ENCODE data around the gene ATAD3A.

Gene ATAD3A

GRCh38 chr1:1558591-1558990 lies 46.6 kb downstream of the ATAD3A start:
- no peak for DNase-seq

GRCh38 chr1:1559066-1559465 lies 47.1 kb downstream of the ATAD3A start:
- DNase-seq: no peak

- no peak for DNase-seq
Measured at GRCh38 chr1:1560178-1560577, 48.2 kb downstream of the ATAD3A start.

GRCh38 chr1:1561801-1562470 lies 50.0 kb downstream of the ATAD3A start:
- DNase-seq: no peak

GRCh38 chr1:1562556-1563195 lies 50.7 kb downstream of the ATAD3A start:
- no peak for DNase-seq

GRCh38 chr1:1563688-1564087 lies 51.7 kb downstream of the ATAD3A start:
- no peak for DNase-seq

GRCh38 chr1:1564268-1564667 lies 52.3 kb downstream of the ATAD3A start:
- DNase-seq: no peak

- DNase-seq: no peak
Measured at GRCh38 chr1:1565340-1565739, 53.4 kb downstream of the ATAD3A start.

GRCh38 chr1:1567152-1567875 lies 55.4 kb downstream of the ATAD3A start:
- DNase-seq: no peak

- no peak for DNase-seq
Measured at GRCh38 chr1:1567891-1568291, 55.9 kb downstream of the ATAD3A start.

GRCh38 chr1:1569341-1569740 lies 57.4 kb downstream of the ATAD3A start:
- no peak for DNase-seq

- DNase-seq: peak; percentile 81
Measured at GRCh38 chr1:1573843-1574720, 62.1 kb downstream of the ATAD3A start.

- peak; percentile 94 for DNase-seq
Measured at GRCh38 chr1:1574721-1575537, 63.0 kb downstream of the ATAD3A start, which contains the start of gene SSU72. TSS of gene SSU72 (minus strand) at chr1:1574863. CDS start at chr1:1574557, 306 bp downstream.

- no peak for DNase-seq
Measured at GRCh38 chr1:1577367-1578011, 65.5 kb downstream of the ATAD3A start.

GRCh38 chr1:1578371-1578940 lies 66.5 kb downstream of the ATAD3A start:
- no peak for DNase-seq

- no peak for DNase-seq
Measured at GRCh38 chr1:1582585-1583346, 70.8 kb downstream of the ATAD3A start.

- no peak for DNase-seq
Measured at GRCh38 chr1:1583347-1584010, 71.5 kb downstream of the ATAD3A start.
